Hematopoietic multipotent progenitor cell (in vitro differentiated cells): Measurements from ENCODE around the gene ENOX1. TPM values are rescaled to one million over a fixed set of nuclear protein-coding genes. Genes with fewer than 3 reads are reported as not detected.

Experiments used
- DNase-seq, 3 donors: peaks; one replicate each; pipeline ENCODE4 v3.0.0-alpha.2; 2011 to 2015; ENCODE audit warnings: low read depth in 2 of 3, low spot score in 2 of 3
- total RNA-seq: library from RNA; depleted of rRNA; stranded (reverse); fragments of >200 nt; gene quantifications from one replicate; pipeline ENCODE4 v1.2.3, GENCODE V29; 2012

Gene ENOX1
- total RNA-seq, 1 donor, result 0.54 TPM

DNA sequence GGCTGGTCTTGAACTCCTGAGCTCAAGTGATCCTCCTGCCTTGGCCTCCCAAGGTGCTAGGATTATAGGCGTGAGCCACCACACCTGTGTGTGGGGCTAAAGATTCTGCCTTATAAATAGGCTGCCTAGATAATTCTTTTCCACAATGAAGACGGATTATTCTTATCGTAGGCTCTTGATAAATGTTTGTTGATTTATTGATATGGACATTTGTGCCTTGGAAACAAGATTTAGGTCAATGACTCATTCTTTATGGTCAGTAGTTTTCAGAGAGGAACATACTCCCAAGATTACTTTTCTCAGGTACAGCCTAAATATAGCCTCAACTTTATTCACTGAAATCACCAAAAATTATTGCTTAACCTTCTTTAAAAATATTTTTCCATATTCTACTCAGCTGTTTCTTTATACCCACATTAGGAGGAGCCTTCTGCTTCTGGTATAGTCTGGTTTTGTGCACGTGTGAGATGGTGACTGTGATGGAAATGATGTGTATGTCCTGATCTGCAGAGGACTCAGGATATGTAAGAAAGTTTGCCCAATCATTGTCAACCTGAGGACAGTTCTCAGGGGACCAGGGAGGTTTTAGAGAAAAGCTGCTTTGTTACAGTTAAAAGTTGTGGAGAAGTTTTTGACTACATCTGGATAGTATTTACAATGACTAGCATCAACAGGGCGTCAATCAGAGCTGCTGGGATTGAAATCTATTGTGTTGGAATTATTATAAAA is 554.5 kb downstream of the ENOX1 start:
- DNase-seq, result no peak

DNA sequence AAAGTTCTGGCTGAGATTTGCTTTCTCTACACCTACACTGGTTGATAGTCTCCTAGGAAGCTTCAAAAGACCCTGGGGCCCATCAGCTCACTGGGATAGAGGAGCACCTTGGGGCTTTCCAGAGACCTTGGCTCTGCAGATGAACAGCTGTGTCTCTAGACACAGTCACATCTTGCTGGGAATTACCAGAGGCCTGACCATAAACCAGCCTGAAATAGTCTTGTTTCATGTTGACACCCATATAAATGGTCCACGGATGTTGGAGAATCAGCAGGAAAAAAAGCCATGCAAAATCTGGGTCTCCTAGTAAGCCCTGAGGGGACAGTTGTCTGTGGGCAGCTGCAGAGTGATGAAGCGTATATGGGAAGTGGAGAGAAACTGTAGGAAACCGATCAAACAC is 555.8 kb downstream of the ENOX1 start:
- DNase-seq, result no peak

DNA sequence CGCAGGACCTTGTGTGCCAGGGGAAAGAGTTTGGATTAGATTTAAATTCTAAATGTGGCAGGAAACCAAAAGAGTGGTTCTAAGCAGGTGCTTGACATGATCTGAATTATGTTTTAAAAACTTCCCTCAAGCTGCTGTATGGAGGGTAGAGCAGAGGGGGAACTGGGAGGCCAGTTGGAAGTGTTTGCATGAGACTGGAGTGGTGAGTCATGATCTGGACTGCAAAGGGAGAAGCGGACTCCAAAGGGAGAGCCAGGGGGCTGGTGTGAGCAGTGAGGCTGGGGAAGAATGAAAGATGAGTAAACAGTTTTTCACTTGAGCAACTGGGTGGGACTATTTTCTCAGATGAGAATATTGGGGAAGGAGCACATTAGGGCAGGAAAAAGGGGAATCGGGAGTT is 557.3 kb downstream of the ENOX1 start:
- no peak for DNase-seq

DNA sequence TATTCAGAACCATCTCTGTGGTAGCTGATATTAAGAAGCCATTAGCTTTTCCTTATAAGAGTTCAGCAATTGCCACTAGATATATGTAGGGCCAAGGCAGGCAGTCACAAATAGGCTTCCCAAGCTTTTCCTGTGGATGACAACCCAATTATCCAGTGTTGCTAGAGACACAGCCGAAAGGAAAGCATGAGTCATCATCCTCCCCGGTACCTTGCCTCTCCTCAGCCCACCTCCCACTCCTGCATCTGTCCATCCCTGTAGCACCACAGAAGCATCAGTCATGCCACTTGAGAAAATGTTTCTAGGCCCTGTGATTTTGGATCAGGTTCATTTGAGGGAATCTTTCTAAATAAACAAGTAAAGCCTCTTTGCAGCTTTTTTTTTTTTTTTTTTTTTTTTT is 559.1 kb downstream of the ENOX1 start:
- DNase-seq, result no peak

DNA sequence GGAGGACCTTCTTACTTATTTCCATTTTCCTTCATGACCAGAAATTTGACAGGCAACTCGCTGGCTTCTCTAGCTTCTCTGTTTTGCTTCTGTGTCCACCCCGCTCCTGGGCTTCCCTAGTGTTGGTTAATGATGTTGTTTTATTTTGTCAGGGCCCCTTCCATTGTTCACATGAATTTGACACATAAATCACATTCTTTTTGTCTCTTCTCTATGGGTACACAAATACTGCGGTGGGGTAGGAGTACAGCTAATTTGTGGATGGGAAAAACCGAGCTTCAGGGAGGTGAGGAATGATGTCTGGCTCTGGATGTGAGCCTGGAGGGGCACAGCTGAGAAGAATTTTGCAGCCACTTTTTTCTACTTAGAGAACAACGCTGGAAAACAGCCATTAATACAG is 563.6 kb downstream of the ENOX1 start:
- DNase-seq, result no peak

DNA sequence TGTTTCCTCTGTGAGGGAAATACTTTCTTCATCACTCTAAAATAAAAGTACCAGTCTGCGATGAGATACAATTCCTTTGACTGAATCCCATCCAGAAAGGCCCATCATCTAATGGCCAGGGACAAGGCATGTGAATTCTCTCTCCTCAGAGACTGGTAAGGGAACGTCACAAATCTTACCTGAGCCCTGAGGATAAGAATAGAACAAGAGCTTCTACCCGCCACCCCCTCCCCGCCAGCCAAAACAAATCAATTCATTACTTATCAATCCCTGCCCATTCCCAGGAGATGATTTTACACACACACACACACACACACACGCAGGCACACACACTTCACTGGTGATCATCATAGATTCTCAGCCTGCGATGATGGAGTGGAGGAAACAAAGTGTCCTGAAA is 564.7 kb downstream of the ENOX1 start:
- DNase-seq, result no peak

DNA sequence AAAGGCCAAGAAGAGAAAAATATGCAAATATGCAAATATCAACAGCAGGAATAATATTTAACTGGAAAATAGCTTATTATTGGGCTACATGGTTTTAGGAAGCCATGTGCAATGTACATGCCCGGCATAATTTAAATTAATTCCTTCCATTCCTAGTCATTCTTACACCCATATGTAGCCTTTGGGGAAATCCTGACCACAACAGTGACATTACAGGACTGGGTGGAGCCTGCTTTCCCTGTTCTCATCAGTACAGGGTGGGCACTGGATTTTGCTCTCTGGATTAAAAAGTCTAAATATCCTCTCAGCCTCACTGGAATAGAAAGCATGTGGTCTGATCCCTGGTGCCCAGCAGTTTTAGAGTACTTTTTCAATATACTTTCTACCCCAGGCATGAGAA is 565.2 kb downstream of the ENOX1 start:
- DNase-seq, result no peak

DNA sequence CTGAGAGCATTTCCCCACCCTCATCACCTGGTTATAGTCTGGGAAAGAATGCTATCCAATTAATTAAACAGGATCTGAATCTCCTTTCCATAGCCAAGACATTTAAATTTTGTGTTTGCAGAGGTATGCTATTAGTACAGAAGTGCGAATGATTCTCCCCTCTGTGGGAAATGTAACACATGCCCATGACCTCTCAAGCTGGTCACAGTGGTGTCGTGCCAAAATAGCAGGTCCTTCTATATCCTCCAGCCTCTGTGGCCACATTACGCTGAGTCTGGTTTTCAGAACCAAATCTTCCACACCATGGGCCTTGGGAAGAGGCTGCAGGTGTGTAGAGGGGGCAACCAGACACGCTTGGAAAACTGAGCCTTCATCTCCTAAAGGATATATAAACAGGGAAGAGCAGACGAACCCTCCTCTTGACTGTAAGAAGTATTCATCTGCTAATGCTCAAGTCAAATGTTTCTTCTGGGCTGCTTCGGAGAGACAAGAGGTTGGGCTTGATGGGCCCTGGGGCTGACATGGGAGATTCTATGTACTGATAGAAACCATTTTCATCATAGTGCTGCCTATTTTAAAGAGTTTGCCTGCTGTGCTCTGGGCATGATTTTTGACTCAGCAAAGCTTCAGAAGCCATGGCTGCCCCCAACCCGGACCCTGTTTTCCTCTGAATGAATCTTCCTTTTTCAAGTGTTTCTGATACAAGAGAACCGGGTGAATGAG is 565.7 kb downstream of the ENOX1 start:
- DNase-seq, result no peak

DNA sequence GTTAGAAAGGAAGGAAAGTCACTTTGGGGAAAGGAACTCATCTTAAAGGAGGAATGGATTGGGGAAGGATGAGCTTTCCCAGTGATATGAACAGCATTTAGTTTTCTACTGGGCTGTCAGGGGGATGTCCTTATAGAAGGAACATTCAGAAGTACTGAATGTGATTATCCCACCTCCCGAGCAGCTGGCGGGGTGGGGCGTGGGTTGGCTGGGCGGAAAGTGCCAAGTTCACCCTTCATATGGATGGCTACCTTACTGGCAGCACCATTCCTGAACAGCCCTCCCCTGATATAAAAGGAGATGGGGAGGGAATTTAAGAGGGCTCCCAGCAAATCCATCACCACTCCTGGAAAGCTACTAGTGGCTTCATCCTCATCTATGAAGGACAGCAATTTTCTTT is 572.6 kb downstream of the ENOX1 start:
- no peak for DNase-seq

DNA sequence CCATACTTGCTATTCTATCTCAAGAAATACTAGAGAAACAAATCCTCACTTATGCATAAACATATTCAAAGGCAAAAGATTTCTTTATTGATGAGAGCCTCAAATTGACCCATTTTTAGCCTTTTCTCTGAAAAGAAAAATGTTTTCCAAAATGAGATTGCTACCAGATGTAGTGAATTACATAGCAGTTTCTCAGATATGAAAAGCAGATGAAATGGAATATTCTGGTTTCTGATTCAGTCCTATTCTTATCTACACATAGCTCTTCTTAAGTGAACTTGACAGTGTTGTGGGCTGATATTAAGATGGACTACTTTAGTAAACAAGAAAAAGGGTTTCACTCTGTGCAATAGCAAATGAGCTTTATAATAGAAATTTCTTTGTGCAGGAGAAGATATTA is 579.9 kb downstream of the ENOX1 start:
- DNase-seq, result no peak

DNA sequence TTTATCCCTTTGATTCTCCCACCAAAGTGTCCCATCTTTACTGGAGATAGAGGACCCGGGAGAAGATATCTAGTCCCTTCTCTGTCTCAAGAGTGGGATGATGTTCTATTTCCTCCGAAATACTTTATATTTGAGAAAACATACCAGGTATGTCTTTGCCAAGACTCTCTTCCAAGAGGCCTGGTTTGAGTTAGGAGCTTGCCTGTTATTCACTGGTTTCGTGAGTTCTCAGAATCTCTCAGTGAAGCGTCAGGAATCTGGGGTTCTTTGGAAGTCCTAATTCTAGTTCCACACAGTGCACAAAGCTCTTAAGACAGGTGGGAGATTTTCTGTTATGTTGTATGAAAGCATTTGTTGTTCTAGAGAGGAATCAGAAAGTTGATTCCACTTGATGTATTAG is 581.4 kb downstream of the ENOX1 start:
- no peak for DNase-seq

DNA sequence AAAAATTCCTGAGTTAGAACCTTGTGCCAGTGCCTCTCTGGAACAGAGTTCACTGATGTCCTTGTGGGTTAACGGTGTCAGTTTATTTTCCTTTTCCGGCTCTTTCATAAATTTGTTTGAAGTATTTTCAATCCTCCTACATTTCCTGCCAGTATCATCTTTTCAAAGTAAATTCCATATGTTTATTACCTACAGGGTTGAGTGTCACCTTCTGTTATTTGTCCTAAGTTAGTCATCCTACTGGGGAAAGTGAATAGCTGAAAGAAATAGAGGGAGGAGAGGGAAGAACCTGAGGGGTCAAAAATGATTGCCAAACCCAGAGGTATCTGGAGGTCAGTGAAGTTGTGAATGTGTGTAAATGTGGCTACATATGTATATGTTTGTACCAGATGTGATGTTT is 582.2 kb downstream of the ENOX1 start:
- DNase-seq, result no peak

DNA sequence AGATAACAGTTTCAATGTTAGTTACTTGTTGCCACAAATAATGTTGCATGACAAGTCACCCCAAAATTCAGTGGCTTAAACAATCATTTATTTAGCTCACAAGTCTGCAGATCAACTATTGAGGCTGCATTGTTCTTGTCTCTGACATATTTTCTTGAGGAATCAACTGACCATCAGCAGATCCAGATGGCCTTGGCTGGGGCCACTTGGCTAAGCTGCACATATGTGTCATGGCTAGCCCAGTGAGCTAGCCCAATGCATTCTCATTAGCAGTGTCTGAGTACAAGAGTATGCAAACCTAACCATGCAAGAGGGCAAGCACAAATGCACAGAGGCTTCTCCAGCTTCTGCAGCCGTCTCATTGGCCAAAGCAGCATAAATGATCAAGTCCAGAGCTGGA is 583.0 kb downstream of the ENOX1 start:
- no peak for DNase-seq

DNA sequence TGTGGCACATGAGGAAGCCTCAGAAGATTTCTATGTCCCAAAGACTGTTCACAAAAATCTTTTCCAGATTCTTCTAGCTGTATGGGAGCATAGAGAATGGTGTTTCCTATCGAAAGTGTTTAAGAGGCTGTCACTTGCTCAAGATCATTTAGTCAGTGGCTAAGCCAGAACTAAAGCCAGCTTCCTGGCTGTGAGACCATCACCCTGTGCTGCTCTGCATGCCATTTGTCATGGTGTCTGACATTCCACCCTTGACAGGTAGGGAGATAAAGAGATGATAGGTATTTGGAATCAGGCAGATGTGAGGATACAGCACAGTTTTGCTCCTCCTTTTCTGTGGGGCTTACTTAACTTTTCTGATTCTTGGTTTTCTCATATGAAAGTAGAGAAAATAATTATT is 586.0 kb downstream of the ENOX1 start:
- no peak for DNase-seq

DNA sequence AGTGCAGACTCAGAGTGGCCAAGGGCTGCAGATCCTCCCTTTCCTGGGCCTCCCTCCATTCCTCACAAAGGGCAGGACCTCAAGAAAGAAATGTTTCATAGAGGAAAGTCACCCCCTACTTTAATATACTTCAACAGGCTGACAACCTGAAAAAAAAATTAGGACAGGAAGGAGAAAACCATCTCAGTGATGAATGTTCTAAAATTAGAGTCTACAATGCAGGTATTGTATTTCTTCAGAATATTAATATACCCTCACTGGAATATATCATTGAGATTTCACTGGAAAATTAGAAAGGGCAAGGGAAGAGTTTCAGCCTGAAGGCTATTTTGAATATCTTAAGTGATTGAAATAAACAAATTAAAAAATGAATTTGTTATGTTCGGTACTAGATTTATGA is 586.5 kb downstream of the ENOX1 start:
- no peak for DNase-seq

DNA sequence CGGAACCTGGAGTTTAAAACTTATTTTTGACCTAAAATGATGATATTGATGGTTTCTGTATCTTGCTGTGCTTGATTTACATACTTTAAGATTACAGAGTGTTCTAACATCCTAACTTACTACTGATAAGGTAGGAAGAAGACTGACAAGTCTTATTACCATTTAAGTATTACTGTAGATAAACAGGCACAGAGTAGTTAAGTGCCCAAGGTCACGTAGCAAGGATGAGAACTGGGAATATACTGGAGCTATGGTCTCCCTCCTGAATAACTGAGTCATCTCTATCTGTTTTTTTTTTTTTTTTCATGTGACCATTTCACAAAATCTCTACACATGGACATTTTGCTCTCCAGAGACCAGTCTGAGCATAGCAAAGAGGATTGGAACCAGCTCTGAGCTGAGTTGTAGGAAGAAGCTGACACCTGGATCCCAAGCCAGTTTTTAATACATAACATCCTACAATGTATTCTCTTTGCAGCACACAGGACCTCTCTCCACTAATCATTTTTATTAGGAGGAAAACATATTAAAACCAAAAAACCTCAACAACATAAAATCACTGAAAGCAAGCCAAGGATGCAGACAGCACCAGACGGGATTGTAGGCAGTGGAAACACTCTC is 589.9 kb downstream of the ENOX1 start:
- no peak for DNase-seq

DNA sequence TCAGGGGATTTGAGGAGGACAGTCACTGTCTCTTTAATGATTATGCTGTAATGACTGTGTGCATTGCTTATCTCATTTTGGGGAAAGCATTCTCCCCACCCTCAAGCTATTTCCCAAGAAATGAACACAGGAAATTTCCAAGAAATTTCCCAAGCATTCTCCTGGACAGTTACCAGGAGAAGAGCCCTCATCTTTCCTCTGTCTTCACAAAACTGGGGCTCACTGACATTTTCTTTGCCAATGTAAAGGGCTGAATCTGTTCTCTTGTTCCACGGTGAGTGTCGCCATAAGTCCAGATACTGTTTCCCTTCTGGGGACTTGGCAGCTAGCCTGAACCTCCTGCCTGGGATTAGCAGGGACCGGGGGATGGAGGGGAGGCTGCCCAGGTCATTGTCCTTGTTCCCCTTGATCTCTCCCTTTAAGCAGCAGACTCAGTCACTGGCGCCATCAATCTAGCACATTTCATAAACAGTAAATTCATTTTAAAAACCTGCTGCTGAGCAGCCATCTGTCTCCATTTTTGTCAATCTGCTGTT is 590.6 kb downstream of the ENOX1 start:
- DNase-seq, result no peak

DNA sequence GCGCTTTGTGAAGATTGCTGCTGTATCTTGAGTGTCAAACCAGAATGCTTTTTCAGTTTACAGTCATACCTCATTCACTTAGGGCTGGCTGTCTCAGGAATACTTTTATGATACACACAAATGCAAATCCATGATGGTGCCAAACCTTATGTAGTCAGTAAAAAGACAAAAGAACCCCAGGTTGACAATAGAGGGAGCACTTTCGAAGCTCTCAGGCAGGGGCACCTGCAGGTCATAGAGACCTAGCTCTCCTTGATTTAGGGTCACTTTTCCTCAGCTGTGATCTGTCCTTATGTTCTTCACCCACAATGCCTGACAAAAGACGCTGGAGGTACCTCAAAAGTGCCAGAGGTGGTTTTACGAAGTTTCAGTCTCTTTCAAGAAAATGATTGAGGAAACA is 591.2 kb downstream of the ENOX1 start:
- no peak for DNase-seq

DNA sequence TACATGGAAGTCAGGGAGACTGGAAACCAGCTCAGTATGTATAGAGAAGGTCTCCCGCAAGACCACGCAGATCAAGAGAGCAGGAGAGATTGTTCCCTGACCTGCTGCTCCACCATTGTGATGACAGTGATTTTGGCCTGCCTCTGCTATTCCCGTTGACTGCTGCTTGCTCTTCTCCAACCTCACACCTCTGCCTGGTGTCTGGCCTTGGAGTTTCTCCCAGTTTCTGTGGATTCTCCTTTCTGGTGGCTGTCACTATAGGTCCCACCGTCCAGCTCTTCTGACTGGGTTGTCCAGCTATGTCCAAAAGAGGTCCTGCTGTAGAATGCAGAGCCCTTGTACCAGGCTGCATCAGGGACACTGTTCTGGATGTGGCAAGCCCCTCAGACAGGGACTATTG is 591.7 kb downstream of the ENOX1 start:
- no peak for DNase-seq

DNA sequence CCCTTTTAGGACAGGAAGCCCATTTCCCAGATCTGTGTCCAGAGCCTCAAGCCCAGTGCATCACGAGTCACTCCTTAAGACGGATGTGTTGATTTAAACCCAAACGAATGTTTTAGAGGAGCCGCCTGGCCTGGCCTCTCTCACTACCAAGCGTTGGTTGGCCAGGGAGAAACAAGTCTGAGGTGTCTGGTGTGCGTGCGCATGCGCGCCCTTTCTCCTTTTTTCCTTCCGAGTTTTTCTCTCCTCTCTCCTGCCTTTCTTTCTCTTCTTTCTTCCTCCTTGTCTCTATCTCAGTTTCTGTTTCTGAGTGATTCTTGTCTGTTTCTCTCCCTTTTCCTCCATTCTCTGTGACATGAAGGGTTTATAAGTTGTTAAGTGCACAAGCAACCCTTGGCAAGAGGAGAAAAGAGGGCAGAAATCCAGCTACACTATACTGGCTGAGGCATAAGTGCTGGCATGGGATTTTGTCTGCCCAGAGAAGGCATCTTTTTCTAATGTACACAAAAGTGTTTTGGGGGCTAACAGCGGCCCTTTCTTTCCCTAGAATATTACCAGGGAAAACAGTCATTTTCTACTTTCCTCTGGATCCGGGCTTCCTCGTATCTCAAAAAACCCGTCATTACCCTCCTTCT is 592.9 kb downstream of the ENOX1 start:
- no peak for DNase-seq

DNA sequence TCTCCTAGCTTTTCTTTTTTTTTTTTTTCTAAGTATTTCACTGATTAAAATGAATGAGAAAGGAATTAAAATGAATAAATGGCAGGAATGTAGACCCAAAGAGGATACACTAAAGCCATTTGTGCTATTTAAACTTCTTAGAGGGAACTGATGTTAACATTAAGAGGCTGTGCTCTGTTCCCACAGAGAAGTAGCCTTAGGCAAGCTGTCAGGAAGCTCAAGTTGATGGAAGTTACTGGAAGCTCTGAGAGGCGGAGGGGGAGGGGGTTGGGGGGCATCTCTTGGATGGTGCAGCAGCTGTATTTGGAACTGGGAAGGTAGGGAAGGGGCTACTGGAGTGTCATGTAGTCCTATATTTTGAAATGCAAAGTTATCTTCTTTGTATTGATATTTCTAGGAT is 595.2 kb downstream of the ENOX1 start:
- no peak for DNase-seq
